GM19324 (cell line): ENCODE data around the gene ASPA.

Experiments used
- ATAC-seq: cut with Tn5 transposase; IDR thresholded peaks from one replicate; pipeline ENCODE4 v1.9.1; 2021; ENCODE audit warnings: mild to moderate bottlenecking, moderate library complexity; ENCODE audit not compliant: unreplicated experiment, low FRiP score

ASPA gene

GRCh38 chr17:3532106-3532858 is 56.5 kb downstream of the ASPA start:
- ATAC-seq: no peak

DNA sequence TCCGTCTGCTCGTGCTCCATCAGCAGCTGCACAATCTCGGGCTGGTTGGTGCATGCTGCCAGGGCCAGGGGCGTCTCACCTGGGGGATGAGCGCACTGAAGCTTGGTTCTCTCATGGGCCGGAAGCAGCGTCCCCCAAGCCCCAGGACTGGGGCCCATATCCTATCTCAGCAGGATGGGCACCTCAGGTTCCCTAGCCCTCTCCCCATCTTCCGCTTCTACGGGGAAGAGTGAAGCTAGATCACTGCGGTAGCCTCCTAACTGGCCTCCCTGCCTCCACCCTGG is 57.0 kb downstream of the ASPA start:
- no peak for ATAC-seq

- ATAC-seq: no peak
Observed at GRCh38 chr17:3533752-3534151, 58.0 kb downstream of the ASPA start.

GRCh38 chr17:3534881-3535252 is 59.1 kb downstream of the ASPA start:
- ATAC-seq: no peak

DNA sequence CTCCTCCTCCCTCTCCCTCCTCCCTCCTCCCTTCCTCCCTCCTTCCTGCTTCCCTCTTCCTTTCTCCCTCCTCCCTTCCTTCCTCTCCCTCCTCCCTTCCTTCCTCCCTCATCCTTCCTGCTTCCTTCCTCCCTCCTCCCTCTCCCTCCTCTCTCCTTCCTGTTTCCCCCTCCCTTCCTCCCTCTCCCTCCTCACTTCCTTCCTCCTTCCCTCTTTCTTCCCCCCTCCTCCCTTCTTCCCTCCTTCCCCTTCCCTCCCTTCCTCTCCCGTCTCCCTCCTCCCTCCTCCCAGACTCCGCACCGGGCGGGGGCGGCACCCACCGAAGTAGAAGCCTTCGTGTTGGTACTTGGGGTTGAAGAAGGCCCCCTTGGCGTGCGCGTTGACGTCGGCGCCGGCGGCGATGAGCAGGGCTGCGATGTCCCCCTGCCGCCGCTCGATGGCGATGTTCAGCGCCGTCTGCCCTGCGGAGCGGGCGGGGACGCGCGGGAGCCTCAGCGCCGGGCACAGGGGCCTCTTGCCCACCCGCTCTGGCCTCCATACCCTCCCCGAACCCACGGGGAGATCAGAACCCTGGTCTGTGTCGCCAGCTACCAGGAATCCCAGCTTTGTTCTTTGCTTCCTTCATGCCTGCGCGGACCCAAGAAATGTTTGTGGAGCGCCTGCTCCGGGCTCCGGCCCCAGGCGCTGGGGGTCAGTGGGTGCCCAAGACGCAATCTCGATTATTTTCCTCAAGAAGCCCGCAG is 59.6 kb downstream of the ASPA start:
- ATAC-seq: no peak

GRCh38 chr17:3536716-3537115 is 60.9 kb downstream of the ASPA start:
- ATAC-seq: no peak

GRCh38 chr17:3539881-3540540 is 64.2 kb downstream of the ASPA start:
- ATAC-seq: no peak

DNA sequence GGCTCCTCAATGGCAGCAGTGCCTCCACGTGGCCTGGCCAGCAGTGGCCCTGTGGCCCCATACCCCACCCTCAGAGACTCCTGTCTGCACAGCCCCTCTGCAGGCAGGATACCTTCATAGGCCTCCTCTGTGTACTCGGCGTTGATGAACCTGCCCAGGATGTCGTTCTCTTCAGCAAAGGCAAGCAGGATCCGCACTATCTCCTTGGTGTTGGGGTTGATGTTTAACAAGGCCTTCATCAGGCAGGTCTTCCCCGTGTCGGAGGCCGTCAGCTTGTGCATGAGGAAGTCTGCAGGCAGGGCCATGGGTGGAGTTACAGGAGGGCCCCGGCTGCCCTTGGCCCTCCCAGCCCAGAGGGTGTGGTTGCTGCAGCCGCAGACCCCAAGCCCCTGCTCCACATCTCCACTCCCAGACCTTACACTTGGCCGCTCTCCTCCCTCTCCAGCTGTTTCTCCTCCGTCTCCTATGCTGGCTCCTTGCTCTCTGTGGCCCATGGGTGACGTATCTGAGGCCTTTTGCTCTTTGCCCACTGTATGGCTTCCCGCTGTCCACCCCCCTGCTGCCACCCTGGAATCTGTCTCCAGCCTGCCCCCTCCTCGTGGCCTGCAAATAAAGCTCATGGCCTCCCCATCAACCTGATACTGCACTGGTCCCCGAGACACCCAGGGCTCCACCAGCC is 66.8 kb downstream of the ASPA start:
- ATAC-seq: no peak

DNA sequence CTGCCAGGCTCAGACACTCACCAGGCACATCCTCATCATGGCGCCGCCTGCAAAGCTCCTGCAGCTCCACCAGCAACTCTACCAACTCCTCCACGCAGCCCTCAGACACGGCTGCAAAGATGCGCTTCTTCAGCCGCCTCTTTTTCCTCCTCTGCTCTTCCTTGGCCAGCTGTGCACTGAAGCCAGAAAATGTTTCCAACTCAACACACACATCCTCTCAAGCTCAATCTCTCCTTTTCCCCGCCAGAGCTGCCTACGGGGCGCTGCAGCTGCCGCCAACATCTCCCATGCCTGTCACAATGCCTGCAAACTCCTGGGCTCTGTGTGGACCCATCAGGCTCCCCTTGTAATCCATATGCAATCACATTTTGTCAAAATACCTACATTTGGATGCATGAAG is 67.7 kb downstream of the ASPA start:
- ATAC-seq: no peak

GRCh38 chr17:3544365-3544764 is 68.6 kb downstream of the ASPA start:
- no peak for ATAC-seq

- ATAC-seq: no peak
Observed at GRCh38 chr17:3545151-3545550, 69.4 kb downstream of the ASPA start.

- no peak for ATAC-seq
Observed at GRCh38 chr17:3546521-3546920, 70.7 kb downstream of the ASPA start.

- ATAC-seq: no peak
Observed at GRCh38 chr17:3546997-3547396, 71.2 kb downstream of the ASPA start.

GRCh38 chr17:3547628-3548027 is 71.8 kb downstream of the ASPA start:
- no peak for ATAC-seq

DNA sequence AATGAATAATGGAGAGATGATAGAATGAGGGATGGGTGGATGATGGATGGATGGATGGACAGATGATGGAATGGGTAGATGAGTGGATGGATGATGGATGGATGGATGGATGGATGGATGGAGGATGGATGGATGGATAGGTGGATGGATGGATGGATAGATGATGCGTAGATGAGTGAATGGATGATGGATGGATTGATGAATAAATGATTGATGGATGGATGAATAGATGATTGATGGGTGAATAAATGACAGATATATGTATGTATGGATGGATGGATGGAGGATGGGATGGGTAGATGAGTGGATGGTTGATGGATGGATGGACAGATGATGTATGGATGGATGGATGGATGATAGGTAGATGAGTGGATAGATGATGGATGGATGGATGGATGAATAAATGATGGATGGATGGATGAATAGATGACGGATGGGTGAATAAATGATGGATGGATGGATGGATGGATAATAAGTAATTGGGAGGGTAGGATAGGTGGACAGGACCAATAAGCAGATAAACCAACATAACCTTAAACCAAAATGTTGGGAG is 73.9 kb downstream of the ASPA start:
- ATAC-seq: no peak

GRCh38 chr17:3551189-3551588 is 75.4 kb downstream of the ASPA start:
- no peak for ATAC-seq

GRCh38 chr17:3552916-3553315 is 77.1 kb downstream of the ASPA start:
- no peak for ATAC-seq
